Activated naive CD8-positive, alpha-beta T cell (primary cell): ENCODE measurements around the gene PUM1.
"Not testable (repeated sequence)": the region's sequence is repeated elsewhere in the genome, so short reads cannot be mapped to it uniquely, and the experiment has no call there.

Experiments
- H3K27ac Mint-ChIP-seq: one replicate; pipeline ENCODE4 v1.8.0; 2021; ENCODE audit warnings: mixed read lengths
- H3K27me3 Mint-ChIP-seq: one replicate; pipeline ENCODE4 v1.8.0; 2021; ENCODE audit warnings: mixed read lengths
- H3K36me3 Mint-ChIP-seq: one replicate; pipeline ENCODE4 v1.8.0; 2021; ENCODE audit warnings: mixed read lengths
- H3K4me1 Mint-ChIP-seq: one replicate; pipeline ENCODE4 v1.8.0; 2021; ENCODE audit warnings: low read depth, mixed read lengths
- H3K4me3 Mint-ChIP-seq: one replicate; pipeline ENCODE4 v1.8.0; 2021; ENCODE audit warnings: mild to moderate bottlenecking, mixed read lengths
- H3K9me3 Mint-ChIP-seq: one replicate; pipeline ENCODE4 v1.8.0; 2021; ENCODE audit warnings: low read depth, mixed read lengths

Gene PUM1

GRCh38 chr1:30953685-30954084, 111.8 kb downstream of the PUM1 start:
- no peaks in the 10 kb centered on the region for H3K27me3 Mint-ChIP-seq
- peaks cover 21% of the 10 kb centered on the region for H3K36me3 Mint-ChIP-seq
- H3K27ac Mint-ChIP-seq = no peak overlapping the region
- H3K4me1 Mint-ChIP-seq = peaks cover 38% of the 10 kb centered on the region
- no peak overlapping the region for H3K4me3 Mint-ChIP-seq
- H3K9me3 Mint-ChIP-seq = no peaks in the 10 kb centered on the region

- Mint-ChIP-seq H3K4me1 (peaks cover 30% of the 10 kb centered on the region), H3K36me3 (peaks cover 23% of the 10 kb centered on the region), H3K27ac (peak overlapping the region; percentile 71), H3K4me3 (no peak overlapping the region), H3K9me3 (no peaks in the 10 kb centered on the region), H3K27me3 (no peaks in the 10 kb centered on the region)
Observed at GRCh38 chr1:30952098-30952497, 113.4 kb downstream of the PUM1 start.

GRCh38 chr1:30950700-30951099, 114.8 kb downstream of the PUM1 start:
- Mint-ChIP-seq H3K9me3 (no peaks in the 10 kb centered on the region), H3K27ac (no peak overlapping the region), H3K27me3 (no peaks in the 10 kb centered on the region), H3K4me3 (no peak overlapping the region), H3K36me3 (peaks cover 23% of the 10 kb centered on the region), H3K4me1 (peaks cover 29% of the 10 kb centered on the region)

- Mint-ChIP-seq H3K4me1 (peaks cover 27% of the 10 kb centered on the region), H3K9me3 (no peaks in the 10 kb centered on the region), H3K27ac (peak overlapping the region; percentile 54), H3K36me3 (peaks cover 23% of the 10 kb centered on the region), H3K4me3 (no peak overlapping the region), H3K27me3 (no peaks in the 10 kb centered on the region)
Observed at GRCh38 chr1:30950053-30950452, 115.5 kb downstream of the PUM1 start.

GRCh38 chr1:30949487-30949838, 116.1 kb downstream of the PUM1 start:
- not testable (repeated sequence) for H3K27ac Mint-ChIP-seq, H3K27me3 Mint-ChIP-seq, H3K9me3 Mint-ChIP-seq, H3K4me3 Mint-ChIP-seq
- H3K4me1 Mint-ChIP-seq = peaks cover 27% of the 10 kb centered on the region
- H3K36me3 Mint-ChIP-seq = peaks cover 24% of the 10 kb centered on the region

GRCh38 chr1:30948813-30949486, 116.6 kb downstream of the PUM1 start:
- Mint-ChIP-seq H3K27ac (peak overlapping the region; percentile 58), H3K36me3 (peaks cover 22% of the 10 kb centered on the region), H3K4me1 (peaks cover 25% of the 10 kb centered on the region)
- H3K4me3 Mint-ChIP-seq, H3K9me3 Mint-ChIP-seq, H3K27me3 Mint-ChIP-seq: not testable (repeated sequence)

DNA sequence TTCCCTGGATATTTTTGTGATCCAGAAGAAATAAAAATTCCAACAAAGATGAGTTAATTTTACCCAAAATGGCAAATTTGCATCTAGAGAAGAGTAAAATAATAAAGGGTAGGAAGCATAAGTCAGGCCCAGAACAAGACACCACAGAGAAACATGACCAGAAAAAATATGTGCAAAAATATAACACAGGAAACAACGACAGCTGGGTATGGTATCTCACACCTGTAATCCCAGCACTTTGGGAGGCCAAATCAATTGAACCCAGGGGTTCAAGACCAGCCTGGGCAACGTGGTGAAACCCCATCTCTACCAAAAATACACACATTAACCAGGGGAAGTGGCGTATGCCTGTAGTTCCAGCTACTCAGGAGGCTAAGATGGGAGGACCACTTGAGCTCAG, 117.2 kb downstream of the PUM1 start:
- H3K27me3 Mint-ChIP-seq = no peaks in the 10 kb centered on the region
- peak overlapping the region; percentile 51 for H3K27ac Mint-ChIP-seq
- peaks cover 18% of the 10 kb centered on the region for H3K4me1 Mint-ChIP-seq
- H3K9me3 Mint-ChIP-seq = no peaks in the 10 kb centered on the region
- H3K4me3 Mint-ChIP-seq = no peak overlapping the region
- peaks cover 18% of the 10 kb centered on the region for H3K36me3 Mint-ChIP-seq

DNA sequence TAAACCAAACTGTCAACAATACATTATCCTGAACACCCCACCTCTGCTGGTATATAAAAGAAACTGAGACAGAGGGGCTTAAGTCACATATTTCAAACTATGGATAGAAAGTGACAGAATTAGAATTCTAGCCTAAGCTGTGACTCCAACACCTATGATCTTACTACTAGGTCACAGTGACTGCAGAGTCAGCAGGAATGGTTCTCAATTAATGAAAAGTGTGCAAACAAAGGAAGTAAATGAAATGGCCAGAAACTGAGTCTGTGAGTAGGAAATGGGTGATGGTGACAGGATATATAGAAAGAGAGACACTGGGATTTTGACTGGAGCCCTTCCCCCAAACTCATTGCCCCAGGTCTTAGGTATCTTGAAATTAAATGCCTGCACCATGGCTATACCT, 118.3 kb downstream of the PUM1 start:
- H3K27ac Mint-ChIP-seq = peak overlapping the region; percentile 2
- H3K36me3 Mint-ChIP-seq = peaks cover 16% of the 10 kb centered on the region

GRCh38 chr1:30942326-30942963, 123.1 kb downstream of the PUM1 start:
- Mint-ChIP-seq H3K4me1 (no peaks in the 10 kb centered on the region), H3K4me3 (no peak overlapping the region), H3K27me3 (no peaks in the 10 kb centered on the region), H3K27ac (peak overlapping the region; percentile 28), H3K9me3 (no peaks in the 10 kb centered on the region), H3K36me3 (peaks cover 2% of the 10 kb centered on the region)

More for the DNA sequence above, 118.3 kb downstream of the PUM1 start:
- Mint-ChIP-seq H3K27me3 (no peaks in the 10 kb centered on the region), H3K4me1 (peaks cover 9% of the 10 kb centered on the region), H3K4me3 (no peak overlapping the region), H3K9me3 (no peaks in the 10 kb centered on the region)

GRCh38 chr1:30940541-30940940, 125.0 kb downstream of the PUM1 start:
- Mint-ChIP-seq H3K9me3 (no peaks in the 10 kb centered on the region), H3K36me3 (peaks cover 2% of the 10 kb centered on the region)

GRCh38 chr1:30936541-30937171, 128.9 kb downstream of the PUM1 start:
- Mint-ChIP-seq H3K27ac (peak overlapping the region; percentile 28), H3K27me3 (no peaks in the 10 kb centered on the region), H3K4me1 (no peaks in the 10 kb centered on the region), H3K9me3 (no peaks in the 10 kb centered on the region), H3K36me3 (no peaks in the 10 kb centered on the region), H3K4me3 (no peak overlapping the region)

More at GRCh38 chr1:30940541-30940940, 125.0 kb downstream of the PUM1 start:
- Mint-ChIP-seq H3K27me3 (no peaks in the 10 kb centered on the region), H3K4me3 (no peak overlapping the region), H3K27ac (no peak overlapping the region), H3K4me1 (no peaks in the 10 kb centered on the region)

DNA sequence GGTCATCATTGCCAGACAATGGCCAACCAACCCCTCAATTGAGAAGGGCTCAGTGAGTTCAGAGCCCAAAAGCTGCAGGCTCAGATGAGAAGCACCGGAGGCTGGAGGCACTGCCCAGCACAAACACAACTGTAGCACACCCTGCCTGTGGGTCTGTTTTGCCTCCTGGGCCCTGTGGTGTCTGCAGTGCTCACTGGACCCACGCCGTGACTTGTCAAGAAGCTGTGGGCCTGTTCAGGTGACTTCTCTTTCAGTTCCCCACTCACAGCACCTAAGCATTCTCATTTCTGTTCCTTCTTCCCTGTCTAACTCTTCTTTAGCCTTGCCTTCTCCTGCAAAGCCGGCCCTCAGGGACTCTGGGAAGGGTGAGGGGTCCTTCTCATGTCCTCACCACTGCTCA, 129.8 kb downstream of the PUM1 start:
- not testable (repeated sequence) for H3K4me3 Mint-ChIP-seq, H3K4me1 Mint-ChIP-seq, H3K27ac Mint-ChIP-seq, H3K36me3 Mint-ChIP-seq, H3K9me3 Mint-ChIP-seq, H3K27me3 Mint-ChIP-seq

DNA sequence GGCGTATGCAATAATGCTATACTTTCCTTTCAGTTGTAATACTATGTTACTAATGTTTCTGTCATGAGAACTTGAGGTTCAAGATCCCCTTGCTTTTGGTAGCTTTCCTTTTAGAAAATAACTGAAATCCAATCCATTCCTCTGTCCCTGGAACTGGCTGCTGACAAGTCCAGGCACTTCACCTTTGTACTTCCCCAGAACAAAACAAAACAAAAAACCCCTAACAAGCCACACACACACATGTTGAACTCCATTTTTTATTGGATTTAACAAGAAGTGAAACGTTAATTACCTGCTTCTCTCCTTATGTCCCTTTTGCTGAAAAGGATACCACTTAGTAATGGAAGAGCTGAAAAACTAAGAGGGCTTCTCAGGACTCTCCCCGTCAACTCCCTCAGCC, 130.9 kb downstream of the PUM1 start:
- H3K36me3 Mint-ChIP-seq = no peaks in the 10 kb centered on the region
- no peaks in the 10 kb centered on the region for H3K4me1 Mint-ChIP-seq
- no peak overlapping the region for H3K4me3 Mint-ChIP-seq
- H3K27me3 Mint-ChIP-seq = no peaks in the 10 kb centered on the region
- H3K27ac Mint-ChIP-seq = peak overlapping the region; percentile 12
- H3K9me3 Mint-ChIP-seq = no peaks in the 10 kb centered on the region

- Mint-ChIP-seq H3K27ac (peak overlapping the region; percentile 55), H3K36me3 (no peaks in the 10 kb centered on the region), H3K4me3 (no peak overlapping the region)
Observed at GRCh38 chr1:30933874-30934252, 131.7 kb downstream of the PUM1 start.

GRCh38 chr1:30930631-30931173, 134.8 kb downstream of the PUM1 start:
- H3K4me1 Mint-ChIP-seq = no peaks in the 10 kb centered on the region
- H3K36me3 Mint-ChIP-seq = no peaks in the 10 kb centered on the region
- no peaks in the 10 kb centered on the region for H3K9me3 Mint-ChIP-seq
- H3K27me3 Mint-ChIP-seq = no peaks in the 10 kb centered on the region
- H3K27ac Mint-ChIP-seq = peak overlapping the region; percentile 54
- no peak overlapping the region for H3K4me3 Mint-ChIP-seq

More at GRCh38 chr1:30933874-30934252, 131.7 kb downstream of the PUM1 start:
- Mint-ChIP-seq H3K4me1 (no peaks in the 10 kb centered on the region), H3K9me3 (no peaks in the 10 kb centered on the region), H3K27me3 (no peaks in the 10 kb centered on the region)
